Central memory CD8-positive, alpha-beta T cell (primary cell): Measurements from ENCODE around the gene HMOX2.
A peak's percentile ranks its signal among the peaks of the same experiment; 100 is the strongest.

Source experiments
- ATAC-seq: fragments of 150-1000 bp; cut with Tn5 transposase; replicated peaks from 2 replicates; pipeline ENCODE4 v1.10.0; 2022; ENCODE audit warnings: mild to moderate bottlenecking, moderate FRiP score, moderate number of reproducible peaks; ENCODE audit not compliant: poor library complexity, severe bottlenecking; ENCODE audit errors: extremely low read depth
- DNase-seq, 2 donors: peaks; one replicate each; pipeline ENCODE4 v3.0.0; 2021; ENCODE audit warnings: low spot score in 2 of 2
- H3K27ac Mint-ChIP-seq: one replicate; pipeline ENCODE4 v1.8.0; 2022; ENCODE audit warnings: low read depth, mild to moderate bottlenecking, moderate library complexity, mixed read lengths
- H3K27me3 Mint-ChIP-seq: one replicate; pipeline ENCODE4 v1.8.0; 2022; ENCODE audit warnings: mixed read lengths
- H3K36me3 Mint-ChIP-seq: one replicate; pipeline ENCODE4 v1.8.0; 2022; ENCODE audit warnings: mild to moderate bottlenecking, moderate library complexity, mixed read lengths; ENCODE audit not compliant: insufficient read depth
- H3K4me1 Mint-ChIP-seq: one replicate; pipeline ENCODE4 v1.8.0; 2022; ENCODE audit warnings: mixed read lengths
- H3K4me3 Mint-ChIP-seq: one replicate; pipeline ENCODE4 v1.8.0; 2022; ENCODE audit warnings: mild to moderate bottlenecking, moderate library complexity, mixed read lengths
- H3K9me3 Mint-ChIP-seq: one replicate; pipeline ENCODE4 v1.8.0; 2022; ENCODE audit warnings: mixed read lengths

Gene HMOX2

DNA sequence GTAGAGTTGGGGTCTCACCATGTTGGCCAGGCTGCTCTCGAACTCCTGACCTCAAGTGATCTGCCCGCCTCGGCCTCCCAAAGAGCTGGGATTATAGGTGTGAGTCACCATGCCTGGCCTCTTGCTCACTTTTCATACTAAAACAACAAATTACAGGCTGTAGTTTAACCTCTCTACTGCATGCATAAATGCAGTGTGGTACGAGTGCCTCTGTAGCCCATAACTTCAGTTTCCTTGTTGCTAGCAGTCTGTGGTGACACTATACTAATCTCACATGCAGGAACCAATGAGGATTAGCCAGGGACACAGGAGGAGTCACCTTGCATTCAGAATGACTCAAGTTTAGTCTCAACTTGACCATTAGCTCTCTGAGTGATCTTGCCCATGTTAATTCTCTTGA, 20.1 kb downstream of the HMOX2 start:
- no peak overlapping the region for H3K4me3 Mint-ChIP-seq
- H3K36me3 Mint-ChIP-seq: peaks cover 25% of the 10 kb centered on the region
- no peak overlapping the region for H3K27ac Mint-ChIP-seq
- no peak for ATAC-seq
- DNase-seq: no peak
- H3K4me1 Mint-ChIP-seq: peaks cover 59% of the 10 kb centered on the region
- no peaks in the 10 kb centered on the region for H3K9me3 Mint-ChIP-seq
- no peaks in the 10 kb centered on the region for H3K27me3 Mint-ChIP-seq

DNA sequence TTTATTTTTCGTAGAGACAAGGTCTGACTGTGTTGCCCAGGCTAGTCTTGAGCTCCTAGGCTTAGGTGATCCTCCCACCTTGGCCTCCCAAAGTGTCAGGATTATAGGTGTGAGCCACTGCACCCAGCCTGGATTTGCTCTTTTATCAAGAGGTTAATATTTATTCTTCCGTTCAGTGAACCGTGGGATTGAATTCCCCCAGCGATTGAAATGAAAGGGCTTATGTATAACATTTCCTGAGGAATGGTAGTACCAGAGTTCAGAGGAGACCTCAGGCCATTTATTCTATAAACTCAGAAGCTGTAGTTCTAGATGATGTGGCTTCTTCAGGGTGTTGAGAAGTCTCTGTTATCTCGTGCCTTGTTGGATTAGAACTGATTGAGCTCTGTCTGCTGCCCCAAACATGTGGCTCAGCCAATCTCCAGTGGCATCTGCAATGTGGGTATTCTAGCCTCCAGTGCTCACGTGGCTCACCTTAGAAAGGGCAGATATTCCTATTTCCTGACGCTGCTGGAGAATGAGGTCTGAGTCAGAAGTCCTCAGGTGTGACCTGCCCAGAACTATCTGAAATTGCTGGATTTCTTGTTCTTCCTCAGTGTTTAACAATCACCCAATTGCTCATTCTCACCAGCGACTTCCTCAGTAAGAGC, 22.5 kb downstream of the HMOX2 start:
- no peak for ATAC-seq
- Mint-ChIP-seq H3K27me3 (no peaks in the 10 kb centered on the region), H3K4me1 (peaks cover 67% of the 10 kb centered on the region), H3K4me3 (no peak overlapping the region), H3K36me3 (peaks cover 18% of the 10 kb centered on the region), H3K9me3 (no peaks in the 10 kb centered on the region), H3K27ac (no peak overlapping the region)
- DNase-seq: no peak

DNA sequence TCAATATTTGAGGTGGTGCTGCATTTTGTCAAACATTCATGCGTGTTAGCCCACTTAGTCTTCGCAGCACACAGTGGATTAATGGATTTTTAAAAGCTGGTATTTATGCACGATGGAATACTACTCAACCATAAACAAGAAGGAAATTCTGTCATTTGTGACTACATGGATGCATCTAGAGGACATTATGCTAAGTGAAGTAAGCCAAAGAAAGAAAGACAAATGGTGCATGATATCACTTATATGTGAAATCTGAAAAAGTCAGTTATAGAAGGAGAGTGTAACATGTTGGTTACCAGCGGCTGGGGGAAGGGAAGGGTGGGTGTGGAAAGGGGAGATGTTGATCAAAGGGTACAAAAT, 23.0 kb downstream of the HMOX2 start:
- no peak for ATAC-seq
- Mint-ChIP-seq H3K9me3 (no peaks in the 10 kb centered on the region), H3K4me1 (peaks cover 69% of the 10 kb centered on the region), H3K36me3 (peaks cover 18% of the 10 kb centered on the region), H3K27ac (no peak overlapping the region), H3K27me3 (no peaks in the 10 kb centered on the region), H3K4me3 (no peak overlapping the region)
- no peak for DNase-seq

DNA sequence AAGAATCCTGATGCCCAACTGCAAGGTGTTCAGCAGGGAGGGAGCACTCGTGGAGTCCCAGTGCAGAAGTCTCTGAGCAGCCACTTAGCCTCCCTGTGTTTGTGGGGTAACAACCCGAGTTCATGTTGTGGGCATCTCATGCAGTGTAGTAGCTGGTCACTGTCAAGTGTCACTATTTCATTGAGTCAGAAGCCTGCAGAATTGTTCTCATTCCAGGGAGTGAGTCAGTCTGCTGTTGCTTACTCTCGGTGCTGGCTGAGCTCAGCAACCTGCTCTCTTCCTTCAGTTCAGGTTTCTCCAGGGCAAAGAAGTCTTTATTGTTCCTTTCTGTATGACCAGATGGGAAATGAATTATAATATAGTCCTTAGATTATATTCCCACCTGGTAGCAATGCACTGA, 24.1 kb downstream of the HMOX2 start:
- H3K4me3 Mint-ChIP-seq: no peak overlapping the region
- DNase-seq (no peak), ATAC-seq (no peak)
- H3K9me3 Mint-ChIP-seq: no peaks in the 10 kb centered on the region
- H3K4me1 Mint-ChIP-seq: peaks cover 65% of the 10 kb centered on the region
- H3K36me3 Mint-ChIP-seq: peaks cover 23% of the 10 kb centered on the region
- H3K27ac Mint-ChIP-seq: no peak overlapping the region
- no peaks in the 10 kb centered on the region for H3K27me3 Mint-ChIP-seq

DNA sequence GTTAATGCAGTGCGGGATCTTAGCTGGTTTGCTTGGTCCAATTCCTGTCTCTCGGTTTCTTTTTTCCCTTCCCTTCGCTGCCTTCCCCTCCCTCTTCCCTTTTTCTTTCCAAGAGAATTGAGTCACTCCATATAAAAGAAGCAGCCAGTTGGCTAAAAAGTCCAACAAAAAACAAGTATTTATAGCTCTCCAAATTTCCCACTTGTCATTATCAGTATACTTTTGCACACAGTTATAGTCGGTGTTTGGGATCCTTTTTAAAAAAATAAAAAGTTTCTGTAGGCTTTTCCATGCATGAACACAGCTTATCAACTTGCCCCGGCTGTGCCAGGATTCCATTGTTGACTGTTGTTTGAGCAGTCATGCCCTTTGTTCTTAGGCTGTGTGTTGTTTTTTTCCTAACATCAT, 24.9 kb downstream of the HMOX2 start:
- Mint-ChIP-seq H3K4me3 (no peak overlapping the region), H3K9me3 (no peaks in the 10 kb centered on the region), H3K36me3 (peaks cover 24% of the 10 kb centered on the region), H3K4me1 (peaks cover 66% of the 10 kb centered on the region), H3K27me3 (no peaks in the 10 kb centered on the region), H3K27ac (no peak overlapping the region)
- no peak for DNase-seq
- ATAC-seq: no peak

DNA sequence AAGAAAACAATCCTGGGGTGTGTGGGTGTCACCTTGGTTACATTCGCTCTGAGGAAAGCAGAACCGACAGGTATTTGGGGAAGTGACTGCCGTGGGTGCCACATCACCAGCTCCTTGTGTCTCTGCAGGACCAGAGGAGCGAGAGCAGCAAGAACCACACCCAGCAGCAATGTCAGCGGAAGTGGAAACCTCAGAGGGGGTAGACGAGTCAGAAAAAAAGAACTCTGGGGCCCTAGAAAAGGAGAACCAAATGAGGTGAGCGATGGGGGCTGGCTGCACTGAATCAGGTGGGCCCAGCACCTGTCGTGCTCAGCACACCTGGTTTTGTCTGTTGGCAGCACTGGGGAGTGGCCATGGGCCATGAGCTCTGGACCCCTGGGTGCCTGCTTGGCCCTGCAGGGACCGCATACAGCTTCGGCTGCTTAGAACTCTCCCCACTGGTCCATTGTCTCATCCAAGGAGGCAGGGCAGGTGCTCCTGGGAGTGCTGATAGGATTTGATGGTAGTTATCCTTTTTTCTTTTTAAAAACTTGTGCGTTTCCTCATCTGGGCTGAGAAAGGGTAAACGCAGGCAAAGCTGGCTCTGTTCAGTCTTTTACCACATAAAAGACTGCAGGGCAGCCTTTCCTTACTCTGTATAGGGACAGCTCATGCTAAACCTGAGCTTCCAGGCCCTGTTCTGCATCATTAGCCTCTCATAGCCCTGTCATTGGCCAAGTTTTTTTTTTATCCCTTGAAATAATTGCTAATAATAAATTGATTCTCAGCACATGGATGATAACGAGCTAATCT, 29.4 kb downstream of the HMOX2 start:
- peak; percentile 94 for ATAC-seq
- H3K27me3 Mint-ChIP-seq: no peaks in the 10 kb centered on the region
- H3K4me1 Mint-ChIP-seq: peaks cover 54% of the 10 kb centered on the region
- H3K4me3 Mint-ChIP-seq: peak overlapping the region; percentile 71
- DNase-seq: peak; percentile 54 to 68
- H3K9me3 Mint-ChIP-seq: no peaks in the 10 kb centered on the region
- H3K36me3 Mint-ChIP-seq: peaks cover 38% of the 10 kb centered on the region
- peak overlapping the region; percentile 94 for H3K27ac Mint-ChIP-seq

DNA sequence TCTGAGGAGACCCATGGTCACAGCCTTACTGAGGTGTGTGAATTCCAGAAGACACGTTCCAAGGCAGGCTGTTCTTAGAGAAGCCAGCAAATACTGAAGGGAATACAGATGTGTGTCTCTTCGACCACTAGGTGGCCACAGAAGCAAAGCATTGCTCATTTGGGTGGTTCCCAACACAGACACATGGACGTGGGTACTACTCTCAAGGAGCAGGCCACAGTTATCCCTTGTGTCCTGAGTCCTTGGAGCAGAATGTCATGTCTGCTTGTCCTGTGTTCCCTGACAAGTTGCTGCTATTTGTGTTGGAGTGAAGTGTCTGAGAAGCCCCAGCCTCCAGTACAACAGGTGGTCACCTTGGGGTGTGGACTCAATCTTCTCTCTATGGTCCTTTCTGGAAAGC, 30.3 kb downstream of the HMOX2 start:
- peaks cover 40% of the 10 kb centered on the region for H3K36me3 Mint-ChIP-seq
- peak overlapping the region; percentile 71 for H3K4me3 Mint-ChIP-seq
- ATAC-seq (peak; percentile 45), DNase-seq (peak in 1 of 2 donors; percentile 46)
- no peaks in the 10 kb centered on the region for H3K9me3 Mint-ChIP-seq
- H3K27ac Mint-ChIP-seq: peak overlapping the region; percentile 94
- H3K4me1 Mint-ChIP-seq: peaks cover 53% of the 10 kb centered on the region
- H3K27me3 Mint-ChIP-seq: no peaks in the 10 kb centered on the region

DNA sequence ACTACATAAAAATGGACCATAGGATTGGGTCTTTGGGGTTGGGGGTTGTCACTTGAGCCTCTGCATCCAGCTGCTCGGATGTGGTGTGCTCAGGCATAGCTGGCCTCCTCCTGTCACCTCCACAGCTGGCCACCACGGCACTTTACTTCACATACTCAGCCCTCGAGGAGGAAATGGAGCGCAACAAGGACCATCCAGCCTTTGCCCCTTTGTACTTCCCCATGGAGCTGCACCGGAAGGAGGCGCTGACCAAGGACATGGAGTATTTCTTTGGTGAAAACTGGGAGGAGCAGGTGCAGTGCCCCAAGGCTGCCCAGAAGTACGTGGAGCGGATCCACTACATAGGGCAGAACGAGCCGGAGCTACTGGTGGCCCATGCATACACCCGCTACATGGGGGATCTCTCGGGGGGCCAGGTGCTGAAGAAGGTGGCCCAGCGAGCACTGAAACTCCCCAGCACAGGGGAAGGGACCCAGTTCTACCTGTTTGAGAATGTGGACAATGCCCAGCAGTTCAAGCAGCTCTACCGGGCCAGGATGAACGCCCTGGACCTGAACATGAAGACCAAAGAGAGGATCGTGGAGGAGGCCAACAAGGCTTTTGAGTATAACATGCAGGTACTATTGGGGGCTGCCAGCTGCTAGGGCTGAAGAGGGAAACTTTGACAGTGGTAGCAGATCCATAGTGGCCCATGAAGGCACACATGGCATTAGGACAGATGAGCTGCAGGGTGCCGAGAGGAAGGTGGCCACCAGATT, 31.6 kb downstream of the HMOX2 start:
- H3K9me3 Mint-ChIP-seq: no peaks in the 10 kb centered on the region
- no peaks in the 10 kb centered on the region for H3K27me3 Mint-ChIP-seq
- ATAC-seq: no peak
- no peak overlapping the region for H3K4me3 Mint-ChIP-seq
- H3K36me3 Mint-ChIP-seq: peaks cover 47% of the 10 kb centered on the region
- no peak for DNase-seq
- peaks cover 50% of the 10 kb centered on the region for H3K4me1 Mint-ChIP-seq
- H3K27ac Mint-ChIP-seq: peak overlapping the region; percentile 79

DNA sequence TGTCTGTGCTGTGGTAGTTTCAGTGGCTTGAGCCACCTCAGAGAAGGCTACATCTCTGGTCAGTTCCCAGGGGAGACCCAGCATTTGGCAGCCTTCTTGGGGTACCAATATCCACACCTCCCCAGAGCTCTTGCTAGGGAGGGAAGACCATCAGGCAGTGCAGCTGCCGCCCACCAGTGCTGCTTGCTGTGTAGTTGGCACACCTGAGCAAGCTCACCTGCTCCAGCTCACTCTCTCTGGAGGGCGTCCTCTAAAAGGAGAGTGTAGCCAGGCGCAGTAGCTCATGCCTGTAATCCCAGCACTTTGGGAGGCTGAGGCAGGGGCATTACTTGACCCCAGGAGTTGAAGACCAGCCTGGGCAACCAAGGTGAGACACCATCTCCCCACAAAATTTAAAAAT, 32.6 kb downstream of the HMOX2 start:
- no peak for ATAC-seq
- no peak for DNase-seq
- Mint-ChIP-seq H3K9me3 (no peaks in the 10 kb centered on the region), H3K4me3 (no peak overlapping the region), H3K4me1 (peaks cover 47% of the 10 kb centered on the region), H3K36me3 (peaks cover 49% of the 10 kb centered on the region), H3K27me3 (no peaks in the 10 kb centered on the region), H3K27ac (no peak overlapping the region)

DNA sequence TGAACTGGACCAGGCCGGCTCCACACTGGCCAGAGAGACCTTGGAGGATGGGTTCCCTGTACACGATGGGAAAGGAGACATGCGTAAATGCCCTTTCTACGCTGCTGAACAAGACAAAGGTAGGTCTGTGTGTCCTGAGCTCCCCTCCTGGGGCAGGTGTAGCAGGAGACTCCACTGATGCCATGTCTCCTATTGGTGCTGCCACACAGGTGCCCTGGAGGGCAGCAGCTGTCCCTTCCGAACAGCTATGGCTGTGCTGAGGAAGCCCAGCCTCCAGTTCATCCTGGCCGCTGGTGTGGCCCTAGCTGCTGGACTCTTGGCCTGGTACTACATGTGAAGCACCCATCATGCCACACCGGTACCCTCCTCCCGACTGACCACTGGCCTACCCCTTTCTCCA, 33.2 kb downstream of the HMOX2 start:
- ATAC-seq (no peak), DNase-seq (no peak)
- H3K4me1 Mint-ChIP-seq: peaks cover 49% of the 10 kb centered on the region
- H3K4me3 Mint-ChIP-seq: no peak overlapping the region
- peaks cover 49% of the 10 kb centered on the region for H3K36me3 Mint-ChIP-seq
- H3K27me3 Mint-ChIP-seq: no peaks in the 10 kb centered on the region
- peak overlapping the region; percentile 41 for H3K27ac Mint-ChIP-seq
- H3K9me3 Mint-ChIP-seq: no peaks in the 10 kb centered on the region

DNA sequence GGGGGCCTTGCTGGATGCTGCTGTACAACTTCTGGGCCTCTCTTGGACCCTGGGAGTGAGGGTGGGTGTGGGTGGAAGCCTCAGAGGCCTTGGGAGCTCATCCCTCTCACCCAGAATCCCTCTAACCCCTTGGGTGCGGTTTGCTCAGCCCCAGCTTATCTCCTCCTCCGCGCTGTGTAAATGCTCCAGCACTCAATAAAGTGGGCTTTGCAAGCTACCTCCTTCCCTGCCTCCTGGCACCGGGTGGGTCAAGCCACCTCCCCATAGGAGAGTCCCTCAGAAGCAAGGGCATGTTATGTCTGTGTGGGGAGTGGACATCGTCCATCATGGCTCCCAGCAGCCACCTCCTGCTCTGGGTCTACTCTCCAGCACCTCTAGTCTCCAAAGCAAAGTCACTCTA, 33.9 kb downstream of the HMOX2 start:
- Mint-ChIP-seq H3K4me3 (no peak overlapping the region), H3K4me1 (peaks cover 51% of the 10 kb centered on the region), H3K27me3 (no peaks in the 10 kb centered on the region), H3K9me3 (no peaks in the 10 kb centered on the region), H3K36me3 (peaks cover 46% of the 10 kb centered on the region), H3K27ac (peak overlapping the region; percentile 41)
- DNase-seq (no peak), ATAC-seq (no peak)

DNA sequence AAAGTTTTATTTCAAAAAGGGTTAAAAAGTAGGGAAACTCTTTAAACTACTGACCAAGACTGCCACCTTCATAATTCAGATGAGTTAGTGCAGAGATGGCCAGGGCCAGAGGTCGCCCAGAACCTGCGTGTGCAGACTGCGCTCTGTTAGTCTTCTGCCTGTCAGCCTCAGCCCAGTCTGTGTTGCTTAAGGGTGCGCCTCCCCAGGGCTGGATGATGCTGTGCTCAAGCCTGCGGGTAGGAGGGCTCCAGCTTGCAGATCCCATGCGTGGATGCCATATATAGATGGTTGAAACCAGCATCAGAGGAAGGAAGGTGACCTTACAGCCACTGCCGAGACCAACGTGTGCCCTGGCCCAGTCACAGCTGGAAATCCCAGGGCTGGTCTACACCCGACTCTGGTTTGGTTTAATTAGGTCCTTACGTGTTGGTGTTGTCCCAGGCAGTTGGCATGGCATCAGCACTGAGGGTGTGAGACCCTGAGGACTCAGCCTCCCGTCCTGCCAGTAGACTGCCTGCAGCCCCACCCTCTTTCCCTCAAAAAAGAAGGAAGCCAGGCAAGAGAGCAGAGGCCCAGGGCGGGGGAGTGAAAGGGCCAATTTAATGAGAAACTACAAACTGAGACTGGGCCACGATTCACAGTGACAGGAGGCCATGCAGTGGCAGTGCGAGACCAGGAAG, 34.7 kb downstream of the HMOX2 start:
- Mint-ChIP-seq H3K9me3 (no peaks in the 10 kb centered on the region), H3K36me3 (peaks cover 42% of the 10 kb centered on the region), H3K4me1 (peaks cover 51% of the 10 kb centered on the region), H3K27ac (peak overlapping the region; percentile 87), H3K27me3 (no peaks in the 10 kb centered on the region), H3K4me3 (no peak overlapping the region)
- DNase-seq (no peak), ATAC-seq (no peak)
